GM23338 (cell line): ENCODE data around the gene HOXB3. TPM values are rescaled to one million over a fixed set of nuclear protein-coding genes. Genes with fewer than 3 reads are reported as not detected.

Experiments
- ATAC-seq: fragments of 200-7000 bp; cut with Tn5 transposase; 3 replicates; pipeline ENCODE4 v1.9.1; 2020
- DNase-seq: peaks from one replicate; pipeline ENCODE4 v3.0.0-alpha.2; 2015; ENCODE audit warnings: low spot score
- H2AFZ ChIP-seq: fragments of 200-600 bp; sonication (generic); 2 replicates; pipeline ENCODE4 v1.8.0; 2016; ENCODE audit warnings: antibody characterized with exemption, mild to moderate bottlenecking, moderate library complexity
- H3F3A ChIP-seq: fragments of 200-600 bp; sonication (generic); replicated peaks from 2 replicates; pipeline ENCODE4 v1.8.0; 2017; ENCODE audit warnings: antibody characterized with exemption, mixed run types, low read depth
- H3K27ac ChIP-seq: fragments of 200-600 bp; sonication (generic); 2 replicates; pipeline ENCODE4 v1.6.1; 2016; ENCODE audit warnings: low read depth
- H3K27me3 ChIP-seq: fragments of 200-600 bp; sonication (generic); 2 replicates; pipeline ENCODE4 v1.8.0; 2016; ENCODE audit warnings: mild to moderate bottlenecking, mixed run types, moderate library complexity; ENCODE audit not compliant: insufficient read depth
- H3K36me3 ChIP-seq: fragments of 200-600 bp; sonication (generic); 2 replicates; pipeline ENCODE4 v1.8.0; 2016; ENCODE audit warnings: mild to moderate bottlenecking; ENCODE audit not compliant: insufficient read depth
- H3K4me1 ChIP-seq: fragments of 200-600 bp; sonication (generic); 2 replicates; pipeline ENCODE4 v1.8.0; 2016; ENCODE audit warnings: mild to moderate bottlenecking, moderate library complexity; ENCODE audit not compliant: insufficient read depth
- H3K4me2 ChIP-seq: fragments of 200-600 bp; sonication (generic); 2 replicates; pipeline ENCODE4 v1.7.1; 2017; ENCODE audit warnings: mixed run types
- H3K4me3 ChIP-seq: fragments of 200-600 bp; sonication (generic); 2 replicates; pipeline ENCODE4 v1.6.1; 2016; ENCODE audit warnings: mixed run types
- H3K79me2 ChIP-seq: fragments of 200-600 bp; sonication (generic); replicated peaks from 2 replicates; pipeline ENCODE4 v1.8.0; 2017; ENCODE audit warnings: mild to moderate bottlenecking; ENCODE audit not compliant: insufficient read depth
- H3K9me2 ChIP-seq: fragments of 200-600 bp; sonication (generic); 2 replicates; pipeline ENCODE4 v1.8.0; 2017; ENCODE audit not compliant: insufficient read depth
- H4K20me1 ChIP-seq: fragments of 200-600 bp; sonication (generic); replicated peaks from 2 replicates; pipeline ENCODE4 v1.8.0; 2017; ENCODE audit warnings: mild to moderate bottlenecking; ENCODE audit not compliant: insufficient read depth
- H3K27ac Mint-ChIP-seq: 2 replicates; pipeline ENCODE4 v1.8.0; 2020; ENCODE audit warnings: inconsistent platforms, mild to moderate bottlenecking, moderate library complexity, mixed read lengths
- H3K27me3 Mint-ChIP-seq: 3 replicates; pipeline ENCODE4 v1.8.0; 2022; ENCODE audit warnings: low read depth, mild to moderate bottlenecking, moderate library complexity, mixed read lengths, inconsistent platforms; ENCODE audit not compliant: insufficient read depth, poor library complexity
- H3K36me3 Mint-ChIP-seq: 3 replicates; pipeline ENCODE4 v1.8.0; 2021; ENCODE audit warnings: low read depth, mild to moderate bottlenecking, inconsistent platforms, moderate library complexity, mixed read lengths
- H3K4me1 Mint-ChIP-seq: 3 replicates; pipeline ENCODE4 v1.8.0; 2020; ENCODE audit warnings: mild to moderate bottlenecking, inconsistent platforms, mixed read lengths
- H3K4me3 Mint-ChIP-seq: 3 replicates; pipeline ENCODE4 v1.8.0; 2021; ENCODE audit warnings: moderate library complexity, mild to moderate bottlenecking, inconsistent platforms, mixed read lengths
- H3K9me3 Mint-ChIP-seq: 3 replicates; pipeline ENCODE4 v1.8.0; 2020; ENCODE audit warnings: moderate library complexity, mild to moderate bottlenecking, inconsistent platforms, mixed read lengths
- CREB1 ChIP-seq: fragments of 250-450 bp; sonication (Bioruptor Pico); IDR thresholded peaks from 2 replicates; pipeline ENCODE4 v1.5.0; 2020; ENCODE audit warnings: low read depth, mild to moderate bottlenecking, moderate library complexity
- CTCF ChIP-seq, 2 experiments: fragments of 200-600 bp in 1 of 2; sonication (generic) in 1 of 2; conservative IDR thresholded peaks; 2 replicates each; pipeline versions ENCODE4 v1.5.1 to v1.6.1; 2016 to 2017; ENCODE audit warnings: antibody characterized with exemption in 2 of 2, low read depth in 2 of 2, mild to moderate bottlenecking in 2 of 2, moderate library complexity in 1 of 2
- EZH2 ChIP-seq: fragments of 200-600 bp; sonication (generic); IDR thresholded peaks from one replicate; pipeline ENCODE4 v1.8.0; 2017; ENCODE audit warnings: antibody characterized with exemption, mild to moderate bottlenecking, low read depth; ENCODE audit not compliant: unreplicated experiment
- EZH2phosphoT487 ChIP-seq: fragments of 200-600 bp; sonication (generic); IDR thresholded peaks from one replicate; pipeline ENCODE4 v1.8.1; 2018; ENCODE audit warnings: antibody characterized with exemption; ENCODE audit not compliant: unreplicated experiment
- NANOG ChIP-seq: IDR thresholded peaks from 2 replicates; pipeline ENCODE4 v1.6.1; 2016; ENCODE audit warnings: antibody characterized with exemption, borderline replicate concordance
- POLR2AphosphoS5 ChIP-seq: IDR thresholded peaks from 2 replicates; pipeline ENCODE4 v1.6.1; 2016; ENCODE audit warnings: antibody characterized with exemption, low read depth
- STAT1 ChIP-seq: IDR thresholded peaks from one replicate; pipeline ENCODE4 v1.6.1; 2016; ENCODE audit warnings: antibody characterized with exemption; ENCODE audit not compliant: unreplicated experiment
- ZNF114 ChIP-seq: fragments of 250-450 bp; sonication (Bioruptor Pico); IDR thresholded peaks from 2 replicates; pipeline ENCODE4 v1.5.0; 2020; ENCODE audit warnings: mild to moderate bottlenecking, moderate library complexity
- polyA plus RNA-seq: library from polyadenylated mRNA; unstranded; fragments of >200 nt; fragmentation: Nextera tagmentation; extraction: Ambion mirVana; gene quantifications from 2 replicates; pipeline ENCODE4 v1.2.1, GENCODE V29; 2016
- total RNA-seq: library from RNA; depleted of rRNA; stranded (reverse); fragments of >200 nt; shearing (Covaris generic); gene quantifications from 2 replicates; pipeline ENCODE4 v1.2.3, GENCODE V29; 2014
- TF ChIP-seq, protein P1 (sequence below): IDR thresholded peaks from one replicate; pipeline ENCODE4 v1.6.1; 2018; ENCODE audit warnings: antibody characterized with exemption; ENCODE audit not compliant: unreplicated experiment
- TF ChIP-seq, protein P2 (sequence below): fragments of 250-450 bp; sonication (Bioruptor Pico); IDR thresholded peaks from 2 replicates; pipeline ENCODE4 v1.5.0; 2020; ENCODE audit warnings: mild to moderate bottlenecking, moderate library complexity

Gene HOXB3
- total and polyA plus RNA-seq, 2 experiments from 2014 or later = 0.17 TPM; not detected in 1

DNA sequence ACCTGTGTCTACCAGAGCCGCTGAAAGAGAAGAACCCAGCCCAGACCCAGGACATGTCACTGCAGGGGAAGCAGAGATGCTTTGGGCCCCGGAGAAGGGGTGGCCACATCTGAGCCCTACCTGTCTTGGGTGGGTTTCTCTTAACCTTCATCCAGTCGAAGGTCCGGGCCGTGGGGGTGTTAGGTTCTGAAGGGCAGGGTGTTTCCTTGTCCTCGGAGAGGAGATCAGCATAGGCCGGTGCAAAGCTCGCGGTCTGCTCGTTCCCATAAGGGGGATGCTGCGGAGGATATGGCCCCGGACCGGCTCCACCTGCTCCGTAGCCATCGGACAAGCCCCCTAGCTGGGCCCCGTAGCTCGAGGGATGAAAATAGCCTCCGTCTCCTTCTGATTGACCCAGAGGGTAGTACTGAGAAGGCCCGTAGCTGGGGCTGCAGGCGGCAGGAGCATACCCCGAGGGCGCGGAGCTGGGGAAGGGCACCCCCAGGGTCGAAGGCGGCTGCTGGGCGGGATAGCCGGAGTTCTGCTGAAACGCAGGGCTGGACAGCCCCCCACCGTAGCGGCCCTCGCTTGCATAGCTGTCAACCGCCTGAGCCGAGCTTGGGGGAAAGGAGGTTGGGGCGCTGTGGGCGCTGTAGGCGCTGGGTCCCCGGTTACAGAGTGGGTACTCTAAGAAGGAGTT is 59.7 kb downstream of the HOXB3 start:
- peaks cover 62% of the 10 kb centered on the region for H3K4me1 ChIP-seq
- peak overlapping the region; percentile 66 for H3K4me2 ChIP-seq
- Mint-ChIP-seq H3K4me1 (peaks cover 64% of the 10 kb centered on the region), H3K27me3 (peaks cover 92% of the 10 kb centered on the region), H3K27ac (no peak overlapping the region), H3K9me3 (no peaks in the 10 kb centered on the region; the same call in 2 of the 3 replicates), H3K4me3 (peak overlapping the region; percentile 55), H3K36me3 (no peaks in the 10 kb centered on the region)
- peak overlapping the region; percentile 48 for H3K4me3 ChIP-seq
- no peaks in the 10 kb centered on the region for H3K36me3 ChIP-seq
- H2AFZ ChIP-seq = no peak overlapping the region
- H3K9me2 ChIP-seq = no peaks in the 10 kb centered on the region
- H3K27ac ChIP-seq = no peak overlapping the region
- H3K79me2 ChIP-seq = no peaks in the 10 kb centered on the region
- peaks cover 32% of the 10 kb centered on the region for H3F3A ChIP-seq
- 0 out of 2 replicates have a peak, but pooled peaks cover 4% of the 10 kb centered on the region for H4K20me1 ChIP-seq
- peak; percentile 7 for ATAC-seq
- TF ChIP-seq EZH2 = peak; percentile 64
- no peak for TF ChIP-seq ZNF114 (CRISPR knock-in tag)
- no peak for DNase-seq
- peaks cover 98% of the 10 kb centered on the region for H3K27me3 ChIP-seq

DNA sequence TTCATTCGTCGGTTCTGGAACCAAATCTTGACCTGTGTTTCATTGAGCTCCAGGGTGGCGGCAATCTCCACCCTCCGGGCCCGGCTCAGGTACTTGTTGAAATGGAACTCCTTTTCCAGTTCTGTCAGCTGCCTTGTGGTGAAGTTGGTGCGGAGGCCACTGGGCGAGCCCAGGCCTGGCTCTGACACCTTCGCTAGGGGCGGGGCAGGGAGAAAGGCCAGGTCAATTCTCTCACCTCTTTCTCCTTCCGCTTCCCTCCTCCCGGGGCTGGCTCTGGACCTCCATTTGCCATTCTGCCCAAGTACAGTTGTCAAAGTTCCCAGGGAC is 60.4 kb downstream of the HOXB3 start:
- no peak overlapping the region for H3K27ac ChIP-seq
- peaks cover 64% of the 10 kb centered on the region for H3K4me1 Mint-ChIP-seq
- TF ChIP-seq POLR2AphosphoS5 (no peak), EZH2phosphoT487 (no peak), EZH2 (no peak), CTCF (conservative IDR thresholded peaks at IDR 0.05; ENCODE audit: low read depth in 2 of 2) (no peak), NANOG (no peak), STAT1 (no peak), CREB1 (no peak)
- TF ChIP-seq, protein P1, sequence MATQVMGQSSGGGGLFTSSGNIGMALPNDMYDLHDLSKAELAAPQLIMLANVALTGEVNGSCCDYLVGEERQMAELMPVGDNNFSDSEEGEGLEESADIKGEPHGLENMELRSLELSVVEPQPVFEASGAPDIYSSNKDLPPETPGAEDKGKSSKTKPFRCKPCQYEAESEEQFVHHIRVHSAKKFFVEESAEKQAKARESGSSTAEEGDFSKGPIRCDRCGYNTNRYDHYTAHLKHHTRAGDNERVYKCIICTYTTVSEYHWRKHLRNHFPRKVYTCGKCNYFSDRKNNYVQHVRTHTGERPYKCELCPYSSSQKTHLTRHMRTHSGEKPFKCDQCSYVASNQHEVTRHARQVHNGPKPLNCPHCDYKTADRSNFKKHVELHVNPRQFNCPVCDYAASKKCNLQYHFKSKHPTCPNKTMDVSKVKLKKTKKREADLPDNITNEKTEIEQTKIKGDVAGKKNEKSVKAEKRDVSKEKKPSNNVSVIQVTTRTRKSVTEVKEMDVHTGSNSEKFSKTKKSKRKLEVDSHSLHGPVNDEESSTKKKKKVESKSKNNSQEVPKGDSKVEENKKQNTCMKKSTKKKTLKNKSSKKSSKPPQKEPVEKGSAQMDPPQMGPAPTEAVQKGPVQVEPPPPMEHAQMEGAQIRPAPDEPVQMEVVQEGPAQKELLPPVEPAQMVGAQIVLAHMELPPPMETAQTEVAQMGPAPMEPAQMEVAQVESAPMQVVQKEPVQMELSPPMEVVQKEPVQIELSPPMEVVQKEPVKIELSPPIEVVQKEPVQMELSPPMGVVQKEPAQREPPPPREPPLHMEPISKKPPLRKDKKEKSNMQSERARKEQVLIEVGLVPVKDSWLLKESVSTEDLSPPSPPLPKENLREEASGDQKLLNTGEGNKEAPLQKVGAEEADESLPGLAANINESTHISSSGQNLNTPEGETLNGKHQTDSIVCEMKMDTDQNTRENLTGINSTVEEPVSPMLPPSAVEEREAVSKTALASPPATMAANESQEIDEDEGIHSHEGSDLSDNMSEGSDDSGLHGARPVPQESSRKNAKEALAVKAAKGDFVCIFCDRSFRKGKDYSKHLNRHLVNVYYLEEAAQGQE = no peak
- TF ChIP-seq, protein P2, sequence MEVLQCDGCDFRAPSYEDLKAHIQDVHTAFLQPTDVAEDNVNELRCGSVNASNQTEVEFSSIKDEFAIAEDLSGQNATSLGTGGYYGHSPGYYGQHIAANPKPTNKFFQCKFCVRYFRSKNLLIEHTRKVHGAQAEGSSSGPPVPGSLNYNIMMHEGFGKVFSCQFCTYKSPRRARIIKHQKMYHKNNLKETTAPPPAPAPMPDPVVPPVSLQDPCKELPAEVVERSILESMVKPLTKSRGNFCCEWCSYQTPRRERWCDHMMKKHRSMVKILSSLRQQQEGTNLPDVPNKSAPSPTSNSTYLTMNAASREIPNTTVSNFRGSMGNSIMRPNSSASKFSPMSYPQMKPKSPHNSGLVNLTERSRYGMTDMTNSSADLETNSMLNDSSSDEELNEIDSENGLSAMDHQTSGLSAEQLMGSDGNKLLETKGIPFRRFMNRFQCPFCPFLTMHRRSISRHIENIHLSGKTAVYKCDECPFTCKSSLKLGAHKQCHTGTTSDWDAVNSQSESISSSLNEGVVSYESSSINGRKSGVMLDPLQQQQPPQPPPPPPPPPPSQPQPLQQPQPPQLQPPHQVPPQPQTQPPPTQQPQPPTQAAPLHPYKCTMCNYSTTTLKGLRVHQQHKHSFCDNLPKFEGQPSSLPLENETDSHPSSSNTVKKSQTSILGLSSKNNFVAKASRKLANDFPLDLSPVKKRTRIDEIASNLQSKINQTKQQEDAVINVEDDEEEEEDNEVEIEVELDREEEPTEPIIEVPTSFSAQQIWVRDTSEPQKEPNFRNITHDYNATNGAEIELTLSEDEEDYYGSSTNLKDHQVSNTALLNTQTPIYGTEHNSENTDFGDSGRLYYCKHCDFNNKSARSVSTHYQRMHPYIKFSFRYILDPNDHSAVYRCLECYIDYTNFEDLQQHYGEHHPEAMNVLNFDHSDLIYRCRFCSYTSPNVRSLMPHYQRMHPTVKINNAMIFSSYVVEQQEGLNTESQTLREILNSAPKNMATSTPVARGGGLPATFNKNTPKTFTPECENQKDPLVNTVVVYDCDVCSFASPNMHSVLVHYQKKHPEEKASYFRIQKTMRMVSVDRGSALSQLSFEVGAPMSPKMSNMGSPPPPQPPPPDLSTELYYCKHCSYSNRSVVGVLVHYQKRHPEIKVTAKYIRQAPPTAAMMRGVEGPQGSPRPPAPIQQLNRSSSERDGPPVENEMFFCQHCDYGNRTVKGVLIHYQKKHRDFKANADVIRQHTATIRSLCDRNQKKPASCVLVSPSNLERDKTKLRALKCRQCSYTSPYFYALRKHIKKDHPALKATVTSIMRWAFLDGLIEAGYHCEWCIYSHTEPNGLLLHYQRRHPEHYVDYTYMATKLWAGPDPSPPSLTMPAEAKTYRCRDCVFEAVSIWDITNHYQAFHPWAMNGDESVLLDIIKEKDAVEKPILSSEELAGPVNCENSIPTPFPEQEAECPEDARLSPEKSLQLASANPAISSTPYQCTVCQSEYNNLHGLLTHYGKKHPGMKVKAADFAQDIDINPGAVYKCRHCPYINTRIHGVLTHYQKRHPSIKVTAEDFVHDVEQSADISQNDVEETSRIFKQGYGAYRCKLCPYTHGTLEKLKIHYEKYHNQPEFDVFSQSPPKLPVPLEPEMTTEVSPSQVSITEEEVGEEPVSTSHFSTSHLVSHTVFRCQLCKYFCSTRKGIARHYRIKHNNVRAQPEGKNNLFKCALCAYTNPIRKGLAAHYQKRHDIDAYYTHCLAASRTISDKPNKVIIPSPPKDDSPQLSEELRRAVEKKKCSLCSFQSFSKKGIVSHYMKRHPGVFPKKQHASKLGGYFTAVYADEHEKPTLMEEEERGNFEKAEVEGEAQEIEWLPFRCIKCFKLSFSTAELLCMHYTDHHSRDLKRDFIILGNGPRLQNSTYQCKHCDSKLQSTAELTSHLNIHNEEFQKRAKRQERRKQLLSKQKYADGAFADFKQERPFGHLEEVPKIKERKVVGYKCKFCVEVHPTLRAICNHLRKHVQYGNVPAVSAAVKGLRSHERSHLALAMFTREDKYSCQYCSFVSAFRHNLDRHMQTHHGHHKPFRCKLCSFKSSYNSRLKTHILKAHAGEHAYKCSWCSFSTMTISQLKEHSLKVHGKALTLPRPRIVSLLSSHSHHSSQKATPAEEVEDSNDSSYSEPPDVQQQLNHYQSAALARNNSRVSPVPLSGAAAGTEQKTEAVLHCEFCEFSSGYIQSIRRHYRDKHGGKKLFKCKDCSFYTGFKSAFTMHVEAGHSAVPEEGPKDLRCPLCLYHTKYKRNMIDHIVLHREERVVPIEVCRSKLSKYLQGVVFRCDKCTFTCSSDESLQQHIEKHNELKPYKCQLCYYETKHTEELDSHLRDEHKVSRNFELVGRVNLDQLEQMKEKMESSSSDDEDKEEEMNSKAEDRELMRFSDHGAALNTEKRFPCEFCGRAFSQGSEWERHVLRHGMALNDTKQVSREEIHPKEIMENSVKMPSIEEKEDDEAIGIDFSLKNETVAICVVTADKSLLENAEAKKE (CRISPR knock-in tag) = no peak

More for the DNA sequence above, 60.4 kb downstream of the HOXB3 start:
- Mint-ChIP-seq H3K27me3 (peaks cover 98% of the 10 kb centered on the region), H3K4me3 (no peak overlapping the region), H3K36me3 (no peaks in the 10 kb centered on the region), H3K27ac (no peak overlapping the region), H3K9me3 (no peaks in the 10 kb centered on the region; the same call in 2 of the 3 replicates)
- H3K4me2 ChIP-seq = peak overlapping the region; percentile 66; the same call in 1 of the 2 replicates
- DNase-seq (no peak), ATAC-seq (peak; percentile 6)
- H3K4me3 ChIP-seq = peak overlapping the region; percentile 48
- no peak overlapping the region for H2AFZ ChIP-seq
- H3K27me3 ChIP-seq = peaks cover 100% of the 10 kb centered on the region
- H3K36me3 ChIP-seq = no peaks in the 10 kb centered on the region
- H3K79me2 ChIP-seq = no peaks in the 10 kb centered on the region
- H3F3A ChIP-seq = peaks cover 32% of the 10 kb centered on the region
- H3K9me2 ChIP-seq = no peaks in the 10 kb centered on the region
- H3K4me1 ChIP-seq = peaks cover 62% of the 10 kb centered on the region
- 0 out of 2 replicates have a peak, but pooled peaks cover 4% of the 10 kb centered on the region for H4K20me1 ChIP-seq
